ENCODE measurements around the gene NHS.

The NHS gene

GRCh38 chrX:17736856-17737709 lies 362.1 kb downstream of the NHS start, which contains the start of gene SCML1:
Gene SCML1 (plus strand): TSS chrX:17737493. CDS start chrX:17744187, 6,694 bp downstream.
- peak; percentile 79 for DNase-seq (ENCODE audit: low read depth)

- no peak for DNase-seq (ENCODE audit: low read depth)
Observed at GRCh38 chrX:17737710-17737985, 362.6 kb downstream of the NHS start.

GRCh38 chrX:17737986-17738713 lies 363.1 kb downstream of the NHS start:
- no peak for DNase-seq (ENCODE audit: low read depth)

- DNase-seq (ENCODE audit: low read depth), result no peak
Observed at GRCh38 chrX:17738737-17739535, 363.9 kb downstream of the NHS start.

GRCh38 chrX:17740137-17741122 lies 365.4 kb downstream of the NHS start:
- DNase-seq (ENCODE audit: low read depth), result no peak

GRCh38 chrX:17741123-17741511 lies 366.1 kb downstream of the NHS start:
- no peak for DNase-seq (ENCODE audit: low read depth)

GRCh38 chrX:17743913-17744312 lies 368.9 kb downstream of the NHS start:
- DNase-seq (ENCODE audit: low read depth), result no peak

GRCh38 chrX:17744896-17745523 lies 370.0 kb downstream of the NHS start:
- no peak for DNase-seq (ENCODE audit: low read depth)

- no peak for DNase-seq (ENCODE audit: low read depth)
Observed at GRCh38 chrX:17747692-17748091, 372.7 kb downstream of the NHS start.

GRCh38 chrX:17748684-17749083 lies 373.7 kb downstream of the NHS start:
- no peak for DNase-seq (ENCODE audit: low read depth)

GRCh38 chrX:17750436-17750835 lies 375.4 kb downstream of the NHS start:
- DNase-seq (ENCODE audit: low read depth), result no peak

- no peak for DNase-seq (ENCODE audit: low read depth)
Observed at GRCh38 chrX:17758382-17758781, 383.4 kb downstream of the NHS start.

- no peak for DNase-seq (ENCODE audit: low read depth)
Observed at GRCh38 chrX:17759990-17760389, 385.0 kb downstream of the NHS start.

- no peak for DNase-seq (ENCODE audit: low read depth)
Observed at GRCh38 chrX:17767734-17768133, 392.7 kb downstream of the NHS start.

GRCh38 chrX:17768997-17769396 lies 394.0 kb downstream of the NHS start:
- no peak for DNase-seq (ENCODE audit: low read depth)

- DNase-seq (ENCODE audit: low read depth), result no peak
Observed at GRCh38 chrX:17769701-17770269, 394.8 kb downstream of the NHS start.

- no peak for DNase-seq (ENCODE audit: low read depth)
Observed at GRCh38 chrX:17773221-17773876, 398.3 kb downstream of the NHS start.

- DNase-seq (ENCODE audit: low read depth), result no peak
Observed at GRCh38 chrX:17774053-17774452, 399.1 kb downstream of the NHS start.

GRCh38 chrX:17778997-17779396 lies 404.0 kb downstream of the NHS start:
- DNase-seq (ENCODE audit: low read depth), result no peak

GRCh38 chrX:17779434-17779833 lies 404.4 kb downstream of the NHS start:
- DNase-seq (ENCODE audit: low read depth), result no peak

Data from stimulated activated CD8-positive, alpha-beta memory T cell treated with anti-CD3 and anti-CD28 coated beads, Interleukin-12 subunit alpha, Interleukin-12 subunit beta, amount 100 ng/mL, for 1 hour (primary cell).